ENCODE measurements around the gene AXL. TPM values are rescaled to one million over a fixed set of nuclear protein-coding genes. Genes with fewer than 3 reads are reported as not detected.
A peak's percentile ranks its signal among the peaks of the same experiment; 100 is the strongest.

AXL gene
- total RNA-seq, 4 donors from 2014 or later = 22.3 to 86.5 (median 60.6) TPM

- Histone ChIP-seq H3K36me3 (no peaks in the 10 kb centered on the region), H3K4me3 (no peak overlapping the region), H3K4me1 (peaks cover 0 to 22% of the 10 kb centered on the region in 2 donors), H3K27me3 (no peaks in the 10 kb centered on the region), H3K27ac (peak overlapping the region in 1 of 2 donors; percentile 17), H3K9me3 (no peaks in the 10 kb centered on the region)
- DNase-seq = no peak
- TF ChIP-seq CTCF (IDR thresholded peaks at IDR 0.05) = no peak
- TF ChIP-seq POLR2A (IDR thresholded peaks at IDR 0.05) = no peak
- intact Hi-C loops (cut with DNase I; ENCODE audit: low total_unique reads) = no loop called here
Measured at GRCh38 chr19:41296433-41296871, 77.4 kb downstream of the AXL start.

- no peaks in the 10 kb centered on the region for H3K36me3 ChIP-seq
- H3K27ac ChIP-seq = peak overlapping the region; percentile 33 to 69
- no peaks in the 10 kb centered on the region for H3K9me3 ChIP-seq
- no peak for TF ChIP-seq POLR2A (IDR thresholded peaks at IDR 0.05)
- no peak for TF ChIP-seq CTCF (IDR thresholded peaks at IDR 0.05)
- no peak for DNase-seq
- peaks cover 0 to 22% of the 10 kb centered on the region in 2 donors for H3K4me1 ChIP-seq
- H3K27me3 ChIP-seq = no peaks in the 10 kb centered on the region
- H3K4me3 ChIP-seq = no peak overlapping the region
- intact Hi-C loops (cut with DNase I; ENCODE audit: low total_unique reads) = no loop called here
Measured at GRCh38 chr19:41297628-41298347, 78.8 kb downstream of the AXL start.

GRCh38 chr19:41298348-41298964 is 79.4 kb downstream of the AXL start:
- DNase-seq = peak in 1 of 2 donors; percentile 46
- TF ChIP-seq POLR2A (IDR thresholded peaks at IDR 0.05) = no peak
- no peak for TF ChIP-seq CTCF (IDR thresholded peaks at IDR 0.05)
- Histone ChIP-seq H3K4me1 (peaks cover 0 to 22% of the 10 kb centered on the region in 2 donors), H3K27ac (peak overlapping the region; percentile 33 to 69), H3K4me3 (no peak overlapping the region), H3K36me3 (no peaks in the 10 kb centered on the region), H3K27me3 (no peaks in the 10 kb centered on the region), H3K9me3 (no peaks in the 10 kb centered on the region)
- intact Hi-C loops (cut with DNase I; ENCODE audit: low total_unique reads) = no loop called here

- Histone ChIP-seq H3K27me3 (no peaks in the 10 kb centered on the region), H3K4me1 (peaks cover 0 to 22% of the 10 kb centered on the region in 2 donors), H3K27ac (peak overlapping the region; percentile 33 to 69), H3K36me3 (no peaks in the 10 kb centered on the region), H3K9me3 (no peaks in the 10 kb centered on the region), H3K4me3 (no peak overlapping the region)
- intact Hi-C loops (cut with DNase I; ENCODE audit: low total_unique reads) = no loop called here
- no peak for DNase-seq
- TF ChIP-seq CTCF (IDR thresholded peaks at IDR 0.05) (no peak), POLR2A (IDR thresholded peaks at IDR 0.05) (no peak)
Measured at GRCh38 chr19:41299046-41299754, 80.2 kb downstream of the AXL start.

- TF ChIP-seq CTCF (IDR thresholded peaks at IDR 0.05) (no peak), POLR2A (IDR thresholded peaks at IDR 0.05) (no peak)
- Histone ChIP-seq H3K4me1 (peaks cover 0 to 22% of the 10 kb centered on the region in 2 donors), H3K27ac (peak overlapping the region; percentile 26 to 69), H3K36me3 (no peaks in the 10 kb centered on the region), H3K27me3 (no peaks in the 10 kb centered on the region), H3K4me3 (no peak overlapping the region), H3K9me3 (no peaks in the 10 kb centered on the region)
- intact Hi-C loops (cut with DNase I; ENCODE audit: low total_unique reads) = no loop called here
- DNase-seq = peak; percentile 37 to 51
Measured at GRCh38 chr19:41299755-41300089, 80.7 kb downstream of the AXL start.

Measured in uterus (tissue), 4 donors.